ENCODE results near the gene PSD. TPM values are rescaled to one million over a fixed set of nuclear protein-coding genes. Genes with fewer than 3 reads are reported as not detected.

PSD gene
- total RNA-seq, 1 experiment from 2014 or later, result 3.4 TPM

DNA sequence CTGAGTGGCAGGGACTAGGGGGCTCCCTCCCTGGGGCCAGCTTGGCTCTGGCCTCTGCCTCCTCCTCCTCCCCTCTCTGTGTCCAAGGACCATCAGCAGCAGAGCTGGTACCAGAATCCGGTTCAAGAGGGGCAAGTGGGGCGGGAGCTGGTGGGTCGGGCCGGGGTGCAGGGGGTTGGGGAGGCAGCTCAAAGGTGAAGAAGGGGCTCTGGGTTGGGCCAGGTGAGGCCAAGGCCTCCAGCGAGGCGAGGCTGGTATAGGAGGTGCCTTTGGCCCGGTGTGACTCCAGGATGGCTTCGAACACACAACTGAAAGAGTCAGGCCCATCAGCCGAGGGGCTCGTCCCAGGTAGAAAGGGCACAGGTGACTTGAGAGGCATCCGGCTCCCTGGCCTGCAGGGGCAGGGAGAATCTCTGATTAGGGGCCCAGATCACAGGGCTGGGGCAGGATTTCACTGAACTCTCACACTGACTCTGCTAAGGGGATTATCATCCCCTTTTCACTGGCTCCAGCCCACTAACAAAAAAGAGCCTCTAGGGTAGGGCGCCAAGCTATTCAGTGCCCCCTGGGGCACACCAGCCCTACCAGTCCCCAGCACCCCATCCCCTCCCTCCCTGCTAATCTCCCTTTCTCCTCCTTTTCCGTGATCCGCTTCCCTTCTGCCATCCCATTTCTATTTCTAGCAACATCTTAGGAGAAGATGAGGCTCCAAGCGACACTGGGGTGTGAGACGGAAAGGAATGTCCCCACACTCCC is 4.6 kb downstream of the PSD start:
- H2AK5ac ChIP-seq (ENCODE audit: insufficient read length, low read length), result no peak overlapping the region
- Mint-ChIP-seq H3K4me3 (no peak overlapping the region; a peak in 1 of 5 replicates), H3K4me1 (peaks cover 34 to 57% of the 10 kb centered on the region in 2 experiments), H3K27me3 (ENCODE audit: low read depth) (peaks cover 70% of the 10 kb centered on the region), H3K27ac (no peak overlapping the region), H3K36me3 (ENCODE audit: insufficient read depth in 1 of 3, low read depth in 3 of 3) (peaks cover 0 to 2% (median 2%) of the 10 kb centered on the region in 3 experiments; a peak in 2 of 7 replicates), H3K9me3 (peaks cover 0 to 4% of the 10 kb centered on the region in 2 experiments; a peak in 2 of 5 replicates)
- H3K4ac ChIP-seq (ENCODE audit: low read depth, low read length), result no peak overlapping the region
- TF ChIP-seq, protein P1, sequence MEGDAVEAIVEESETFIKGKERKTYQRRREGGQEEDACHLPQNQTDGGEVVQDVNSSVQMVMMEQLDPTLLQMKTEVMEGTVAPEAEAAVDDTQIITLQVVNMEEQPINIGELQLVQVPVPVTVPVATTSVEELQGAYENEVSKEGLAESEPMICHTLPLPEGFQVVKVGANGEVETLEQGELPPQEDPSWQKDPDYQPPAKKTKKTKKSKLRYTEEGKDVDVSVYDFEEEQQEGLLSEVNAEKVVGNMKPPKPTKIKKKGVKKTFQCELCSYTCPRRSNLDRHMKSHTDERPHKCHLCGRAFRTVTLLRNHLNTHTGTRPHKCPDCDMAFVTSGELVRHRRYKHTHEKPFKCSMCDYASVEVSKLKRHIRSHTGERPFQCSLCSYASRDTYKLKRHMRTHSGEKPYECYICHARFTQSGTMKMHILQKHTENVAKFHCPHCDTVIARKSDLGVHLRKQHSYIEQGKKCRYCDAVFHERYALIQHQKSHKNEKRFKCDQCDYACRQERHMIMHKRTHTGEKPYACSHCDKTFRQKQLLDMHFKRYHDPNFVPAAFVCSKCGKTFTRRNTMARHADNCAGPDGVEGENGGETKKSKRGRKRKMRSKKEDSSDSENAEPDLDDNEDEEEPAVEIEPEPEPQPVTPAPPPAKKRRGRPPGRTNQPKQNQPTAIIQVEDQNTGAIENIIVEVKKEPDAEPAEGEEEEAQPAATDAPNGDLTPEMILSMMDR (conservative IDR thresholded peaks at IDR 0.05), result no peak
- no peak overlapping the region for H3K4me2 ChIP-seq (ENCODE audit: insufficient read depth, insufficient read length, low read length)
- no peak overlapping the region for H3K14ac ChIP-seq (ENCODE audit: insufficient read depth, low read length)
- no peak overlapping the region for H4K91ac ChIP-seq (ENCODE audit: insufficient read length, low read depth, low read length)
- no peaks in the 10 kb centered on the region for H3K9me3 ChIP-seq (ENCODE audit: control insufficient read depth, low read depth, low read length)
- no peak overlapping the region for H2AFZ ChIP-seq (ENCODE audit: low read length)
- no peaks in the 10 kb centered on the region for H3K79me2 ChIP-seq (ENCODE audit: insufficient read depth, low read length)
- H3K27ac ChIP-seq (ENCODE audit: insufficient read length, low read depth, low read length), result no peak overlapping the region
- no peak overlapping the region for H4K5ac ChIP-seq (ENCODE audit: insufficient read length, low read depth, low read length)
- no peak overlapping the region for H3T11ph ChIP-seq (ENCODE audit: low read length)
- no peak overlapping the region for H2BK15ac ChIP-seq (ENCODE audit: low read depth, low read length)
- no peak overlapping the region for H2BK120ac ChIP-seq (ENCODE audit: low read depth, low read length, poor library complexity, severe bottlenecking)
- no peak overlapping the region for H3K23ac ChIP-seq (ENCODE audit: insufficient read length, low read depth, low read length)
- H4K8ac ChIP-seq (replicated peaks; ENCODE audit: insufficient read length, low read depth, low read length), result no peak overlapping the region
- peaks cover 5% of the 10 kb centered on the region; the same call in 1 of the 2 replicates for H3K4me1 ChIP-seq (ENCODE audit: insufficient read depth, low read length)
- H4K20me1 ChIP-seq (ENCODE audit: control insufficient read depth, insufficient read depth, insufficient read length), result peaks cover 2% of the 10 kb centered on the region
- no peak for DNase-seq
- no peak overlapping the region for H3K9ac ChIP-seq (ENCODE audit: extremely low read depth, insufficient read length, low read length)
- H2BK5ac ChIP-seq (ENCODE audit: insufficient read length, low read length), result no peak overlapping the region
- H2BK20ac ChIP-seq (ENCODE audit: low read depth, low read length, poor library complexity, severe bottlenecking), result no peak overlapping the region
- no peak overlapping the region for H3K56ac ChIP-seq (ENCODE audit: insufficient read length, low read depth, low read length)
- no CpG with 5 or more reads among the region's 16 CpGs for WGBS (ENCODE audit: extremely low coverage, insufficient read length, low lambda C conversion rate)
- H3K18ac ChIP-seq (ENCODE audit: insufficient read length, low read depth, low read length), result no peak overlapping the region
- no peaks in the 10 kb centered on the region for H3K79me1 ChIP-seq (ENCODE audit: insufficient read depth, low read depth, low read length, poor library complexity, severe bottlenecking)
- H2BK12ac ChIP-seq (ENCODE audit: insufficient read length, low read depth, low read length), result no peak overlapping the region
- H3K23me2 ChIP-seq (ENCODE audit: insufficient read length, low read depth, low read length, poor library complexity, severe bottlenecking), result peaks cover 12% of the 10 kb centered on the region
- peaks cover 15% of the 10 kb centered on the region; the same call in 1 of the 2 replicates for H3K27me3 ChIP-seq (ENCODE audit: insufficient read depth, low read length)

All from H9 (cell line).